AG09309 (cell line): Measurements from ENCODE around the gene GPR32.
"Not testable (repeated sequence)": the region's sequence is repeated elsewhere in the genome, so short reads cannot be mapped to it uniquely, and the experiment has no call there.

Experiments
- DNase-seq: peaks from one replicate; pipeline ENCODE4 v3.0.0-alpha.2; 2010; ENCODE audit warnings: low read depth
- H3K4me3 ChIP-seq: 2 replicates; pipeline ENCODE4 v1.5.1; 2011; ENCODE audit warnings: mild to moderate bottlenecking, low read depth, low read length, moderate library complexity; ENCODE audit not compliant: control insufficient read depth
- TF ChIP-seq, protein P1 (sequence below): IDR thresholded peaks from 2 replicates; pipeline ENCODE4 v1.5.1; 2011; ENCODE audit warnings: mild to moderate bottlenecking, low read depth, low read length, inconsistent platforms; ENCODE audit not compliant: insufficient read depth, control insufficient read depth; ENCODE audit errors: missing control alignments

Gene GPR32

DNA sequence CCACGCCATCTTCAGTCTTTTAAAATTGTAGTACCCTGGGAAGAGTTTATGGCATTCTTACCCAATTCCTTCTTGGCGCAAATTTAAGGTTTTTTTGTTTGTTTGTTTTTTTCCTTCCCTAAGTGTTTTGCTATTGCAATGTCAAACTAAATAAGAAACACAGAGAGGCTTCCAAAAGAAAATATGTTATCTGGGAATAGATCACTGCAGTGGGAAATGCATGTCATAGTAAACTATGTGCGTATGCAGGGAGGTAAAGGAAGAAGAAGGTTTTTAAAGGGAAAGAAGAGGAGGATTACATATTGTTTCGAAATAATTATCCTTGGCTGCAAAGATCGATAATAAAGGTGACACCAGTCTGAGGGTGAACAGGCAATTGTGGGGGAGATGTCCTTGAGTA, 33.9 kb upstream of the GPR32 start:
- no peak overlapping the region for H3K4me3 ChIP-seq
- no peak for DNase-seq
- TF ChIP-seq, protein P1, sequence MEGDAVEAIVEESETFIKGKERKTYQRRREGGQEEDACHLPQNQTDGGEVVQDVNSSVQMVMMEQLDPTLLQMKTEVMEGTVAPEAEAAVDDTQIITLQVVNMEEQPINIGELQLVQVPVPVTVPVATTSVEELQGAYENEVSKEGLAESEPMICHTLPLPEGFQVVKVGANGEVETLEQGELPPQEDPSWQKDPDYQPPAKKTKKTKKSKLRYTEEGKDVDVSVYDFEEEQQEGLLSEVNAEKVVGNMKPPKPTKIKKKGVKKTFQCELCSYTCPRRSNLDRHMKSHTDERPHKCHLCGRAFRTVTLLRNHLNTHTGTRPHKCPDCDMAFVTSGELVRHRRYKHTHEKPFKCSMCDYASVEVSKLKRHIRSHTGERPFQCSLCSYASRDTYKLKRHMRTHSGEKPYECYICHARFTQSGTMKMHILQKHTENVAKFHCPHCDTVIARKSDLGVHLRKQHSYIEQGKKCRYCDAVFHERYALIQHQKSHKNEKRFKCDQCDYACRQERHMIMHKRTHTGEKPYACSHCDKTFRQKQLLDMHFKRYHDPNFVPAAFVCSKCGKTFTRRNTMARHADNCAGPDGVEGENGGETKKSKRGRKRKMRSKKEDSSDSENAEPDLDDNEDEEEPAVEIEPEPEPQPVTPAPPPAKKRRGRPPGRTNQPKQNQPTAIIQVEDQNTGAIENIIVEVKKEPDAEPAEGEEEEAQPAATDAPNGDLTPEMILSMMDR, result no peak

DNA sequence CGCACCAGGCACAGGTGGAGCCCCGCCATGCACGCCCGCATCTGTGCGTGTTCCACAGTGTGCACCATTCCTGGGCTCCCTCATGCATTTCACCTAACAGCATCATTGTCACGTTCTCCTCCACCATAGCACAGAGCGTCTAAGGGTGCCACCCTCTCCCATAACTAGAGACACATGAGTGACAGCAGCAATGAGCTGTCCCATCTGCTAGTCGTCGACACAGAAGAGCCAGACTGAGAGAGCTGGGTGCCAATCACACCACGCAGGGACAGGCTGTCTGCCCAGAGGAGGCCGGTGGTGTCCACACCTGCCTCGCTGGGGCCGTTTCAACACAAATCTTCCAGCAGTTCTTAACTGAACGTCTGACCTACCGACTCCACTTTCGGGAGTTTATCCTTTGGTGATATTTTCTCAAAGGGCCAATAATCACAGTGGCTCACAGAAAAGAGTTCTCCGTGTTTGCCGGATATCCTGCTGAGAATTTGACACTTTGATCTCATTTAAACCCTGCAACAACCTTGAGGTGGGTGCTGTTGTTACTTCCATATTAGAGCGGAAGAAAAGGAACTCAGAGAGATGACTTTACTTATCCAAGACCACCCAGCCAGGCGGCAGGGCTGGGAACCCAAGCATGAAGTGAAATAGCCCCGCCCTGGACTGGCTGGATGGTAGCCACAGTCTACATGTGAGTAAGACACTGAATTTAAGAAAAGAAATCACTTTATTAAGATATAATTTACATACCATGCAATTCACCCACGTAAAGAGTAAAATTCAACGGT, 30.9 kb upstream of the GPR32 start:
- no peak for DNase-seq
- TF ChIP-seq, protein P1, result no peak
- no peak overlapping the region for H3K4me3 ChIP-seq

- H3K4me3 ChIP-seq, result no peak overlapping the region
- no peak for DNase-seq
- TF ChIP-seq, protein P1, result no peak
Measured at GRCh38 chr19:50739914-50740426, 30.3 kb upstream of the GPR32 start.

DNA sequence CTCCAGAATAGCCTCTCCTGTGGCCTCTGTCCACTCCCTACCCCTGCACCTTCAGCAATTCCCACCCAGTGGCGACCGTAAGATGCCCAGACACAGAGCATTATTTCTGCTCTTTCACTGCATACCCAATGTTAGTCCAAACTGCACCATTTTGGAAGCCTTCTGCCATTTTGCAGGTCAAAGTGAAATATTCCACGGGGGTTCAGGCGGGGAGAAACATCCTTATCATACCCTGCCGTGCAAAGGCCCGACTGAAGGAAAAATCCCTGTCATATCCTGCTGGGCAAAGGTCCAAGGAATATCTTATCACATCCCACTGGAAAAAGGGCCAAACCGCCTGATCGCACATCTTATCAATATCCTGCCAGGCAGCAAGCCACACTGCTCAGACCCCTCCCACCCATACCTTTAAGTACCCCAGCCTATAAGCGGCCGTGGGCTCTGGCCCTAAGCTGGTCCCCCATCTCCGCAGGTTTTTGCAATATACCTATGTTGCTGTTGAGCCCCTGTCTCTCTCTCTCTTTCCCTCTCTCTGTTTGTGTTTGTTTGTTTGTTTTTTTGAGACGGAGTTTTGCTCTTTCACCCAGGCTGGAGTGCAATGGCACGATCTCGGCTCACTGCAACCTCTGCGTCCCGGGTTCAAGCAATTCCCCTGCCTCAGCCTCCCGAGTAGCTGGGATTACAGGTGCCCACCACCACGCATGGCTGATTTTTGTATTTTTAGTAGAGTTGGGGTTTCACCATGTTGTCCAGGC, 28.9 kb upstream of the GPR32 start:
- TF ChIP-seq, protein P1, result no peak
- no peak overlapping the region for H3K4me3 ChIP-seq
- no peak for DNase-seq

- TF ChIP-seq, protein P1, result no peak
- H3K4me3 ChIP-seq, result no peak overlapping the region
- DNase-seq, result no peak
Measured at GRCh38 chr19:50743537-50743936, 26.7 kb upstream of the GPR32 start.

DNA sequence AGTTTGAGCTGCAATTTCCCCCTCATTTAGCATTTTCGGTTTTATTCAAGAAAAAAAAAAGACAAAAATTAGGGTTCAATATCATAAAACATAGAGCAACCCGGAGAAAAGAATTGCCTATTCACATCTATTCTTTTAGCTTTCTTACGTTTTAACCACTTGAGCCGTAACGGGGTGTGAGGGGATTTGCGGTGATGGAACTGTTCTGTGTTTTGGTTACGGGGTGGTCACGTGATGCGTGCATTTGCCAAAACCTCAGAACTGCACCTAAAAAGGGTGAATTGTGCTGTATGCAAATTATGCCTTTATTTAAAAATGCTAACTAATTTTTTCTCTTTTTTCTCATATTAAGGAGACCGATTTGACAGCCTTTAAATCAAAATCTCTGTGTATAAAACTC, 25.0 kb upstream of the GPR32 start:
- DNase-seq, result no peak
- H3K4me3 ChIP-seq, result no peak overlapping the region
- TF ChIP-seq, protein P1, result no peak

GRCh38 chr19:50747141-50747540, 23.1 kb upstream of the GPR32 start:
- not testable (repeated sequence) for DNase-seq, H3K4me3 ChIP-seq
